IPS-20b (cell line): ENCODE data around the gene RABL2A.
"Not testable (repeated sequence)": the region's sequence is repeated elsewhere in the genome, so short reads cannot be mapped to it uniquely, and the experiment has no call there.

Experiments
- H3K27ac ChIP-seq: one replicate; pipeline ENCODE4 v1.5.1; 2013; ENCODE audit warnings: low read length
- H3K27me3 ChIP-seq: 2 replicates; pipeline ENCODE4 v1.6.1; 2013; ENCODE audit warnings: mild to moderate bottlenecking, low read length, inconsistent platforms; ENCODE audit not compliant: insufficient read depth
- H3K36me3 ChIP-seq: 2 replicates; pipeline ENCODE4 v1.6.1; 2013; ENCODE audit warnings: low read depth, mild to moderate bottlenecking, inconsistent platforms, low read length, moderate library complexity; ENCODE audit not compliant: insufficient read depth
- H3K4me1 ChIP-seq: 2 replicates; pipeline ENCODE4 v1.6.1; 2013; ENCODE audit warnings: mild to moderate bottlenecking, control low read depth, inconsistent platforms, low read length, moderate library complexity; ENCODE audit not compliant: insufficient read depth
- H3K4me3 ChIP-seq: 2 replicates; pipeline ENCODE4 v1.5.1; 2013; ENCODE audit warnings: mild to moderate bottlenecking, low read length, inconsistent platforms
- H3K9ac ChIP-seq: 2 replicates; pipeline ENCODE4 v1.6.1; 2013; ENCODE audit warnings: low read depth, mild to moderate bottlenecking, inconsistent platforms, low read length, moderate library complexity
- H3K9me3 ChIP-seq: 2 replicates; pipeline ENCODE4 v1.6.1; 2013; ENCODE audit warnings: mild to moderate bottlenecking, low read depth, low read length, inconsistent platforms; ENCODE audit not compliant: insufficient read depth

RABL2A gene

GRCh38 chr2:113598180-113598579, 28.9 kb upstream of the RABL2A start:
- H3K4me3 ChIP-seq, H3K9ac ChIP-seq, H3K27ac ChIP-seq, H3K9me3 ChIP-seq, H3K36me3 ChIP-seq, H3K4me1 ChIP-seq, H3K27me3 ChIP-seq: not testable (repeated sequence)

- not testable (repeated sequence) for H3K9ac ChIP-seq, H3K4me1 ChIP-seq, H3K27ac ChIP-seq, H3K4me3 ChIP-seq, H3K27me3 ChIP-seq, H3K36me3 ChIP-seq, H3K9me3 ChIP-seq
These were observed 28.3 kb upstream of the RABL2A start for GRCh38 chr2:113598738-113599137.

- not testable (repeated sequence) for H3K27me3 ChIP-seq, H3K4me1 ChIP-seq, H3K9ac ChIP-seq, H3K27ac ChIP-seq, H3K4me3 ChIP-seq, H3K9me3 ChIP-seq, H3K36me3 ChIP-seq
These were observed 27.9 kb upstream of the RABL2A start for GRCh38 chr2:113599208-113599607.

- H3K27me3 ChIP-seq, H3K4me3 ChIP-seq, H3K27ac ChIP-seq, H3K36me3 ChIP-seq, H3K9ac ChIP-seq, H3K9me3 ChIP-seq, H3K4me1 ChIP-seq: not testable (repeated sequence)
These were observed 24.9 kb upstream of the RABL2A start for GRCh38 chr2:113602040-113602769.

GRCh38 chr2:113602869-113603466, 24.1 kb upstream of the RABL2A start:
- H3K9ac ChIP-seq = no peak overlapping the region
- no peak overlapping the region for H3K27ac ChIP-seq
- H3K4me3 ChIP-seq = peak overlapping the region; percentile 64

GRCh38 chr2:113603467-113604084, 23.5 kb upstream of the RABL2A start:
- not testable (repeated sequence) for H3K4me1 ChIP-seq, H3K36me3 ChIP-seq, H3K9ac ChIP-seq, H3K27me3 ChIP-seq, H3K27ac ChIP-seq, H3K9me3 ChIP-seq
- peak overlapping the region; percentile 64 for H3K4me3 ChIP-seq

More at GRCh38 chr2:113602869-113603466, 24.1 kb upstream of the RABL2A start:
- Histone ChIP-seq H3K9me3 (peaks cover 5% of the 10 kb centered on the region; the same call in 1 of the 2 replicates), H3K36me3 (no peaks in the 10 kb centered on the region), H3K4me1 (no peaks in the 10 kb centered on the region), H3K27me3 (no peaks in the 10 kb centered on the region)

GRCh38 chr2:113604085-113604477, 23.0 kb upstream of the RABL2A start:
- H3K9ac ChIP-seq, H3K27ac ChIP-seq: not testable (repeated sequence)

GRCh38 chr2:113604661-113605060, 22.4 kb upstream of the RABL2A start:
- H3K27me3 ChIP-seq, H3K9me3 ChIP-seq, H3K27ac ChIP-seq, H3K4me1 ChIP-seq, H3K9ac ChIP-seq, H3K4me3 ChIP-seq, H3K36me3 ChIP-seq: not testable (repeated sequence)

More at GRCh38 chr2:113604085-113604477, 23.0 kb upstream of the RABL2A start:
- not testable (repeated sequence) for H3K9me3 ChIP-seq, H3K36me3 ChIP-seq, H3K27me3 ChIP-seq, H3K4me1 ChIP-seq
- H3K4me3 ChIP-seq = peak overlapping the region; percentile 57; the same call in 1 of the 2 replicates

GRCh38 chr2:113606036-113606435, 21.0 kb upstream of the RABL2A start:
- H3K36me3 ChIP-seq, H3K27ac ChIP-seq, H3K27me3 ChIP-seq, H3K4me3 ChIP-seq, H3K9me3 ChIP-seq, H3K4me1 ChIP-seq, H3K9ac ChIP-seq: not testable (repeated sequence)

GRCh38 chr2:113609822-113610221, 17.2 kb upstream of the RABL2A start:
- H3K9ac ChIP-seq, H3K9me3 ChIP-seq, H3K4me3 ChIP-seq, H3K4me1 ChIP-seq, H3K27me3 ChIP-seq, H3K27ac ChIP-seq, H3K36me3 ChIP-seq: not testable (repeated sequence)

- not testable (repeated sequence) for H3K36me3 ChIP-seq, H3K27ac ChIP-seq, H3K4me1 ChIP-seq, H3K9me3 ChIP-seq, H3K27me3 ChIP-seq, H3K4me3 ChIP-seq, H3K9ac ChIP-seq
These were observed 6.1 kb upstream of the RABL2A start for GRCh38 chr2:113621002-113621401.

- H3K27ac ChIP-seq, H3K4me1 ChIP-seq, H3K9me3 ChIP-seq, H3K27me3 ChIP-seq, H3K36me3 ChIP-seq, H3K9ac ChIP-seq, H3K4me3 ChIP-seq: not testable (repeated sequence)
These were observed 1.2 kb upstream of the RABL2A start for GRCh38 chr2:113625906-113626305.
